ENCODE results near the gene OR52A1.

OR52A1 gene

GRCh38 chr11:5131584-5132335 is 22.8 kb downstream of the OR52A1 start:
- DNase-seq (ENCODE audit: low read depth): no peak

- no peak for DNase-seq (ENCODE audit: low read depth)
Measured at GRCh38 chr11:5129457-5129877, 25.1 kb downstream of the OR52A1 start.

- no peak for DNase-seq (ENCODE audit: low read depth)
Measured at GRCh38 chr11:5124891-5125620, 29.5 kb downstream of the OR52A1 start.

- DNase-seq (ENCODE audit: low read depth): peak; percentile 60
Measured at GRCh38 chr11:5123802-5124521, 30.6 kb downstream of the OR52A1 start.

GRCh38 chr11:5118893-5119292 is 35.7 kb downstream of the OR52A1 start:
- DNase-seq (ENCODE audit: low read depth): no peak

GRCh38 chr11:5117588-5117987 is 37.0 kb downstream of the OR52A1 start:
- DNase-seq (ENCODE audit: low read depth): no peak

DNA sequence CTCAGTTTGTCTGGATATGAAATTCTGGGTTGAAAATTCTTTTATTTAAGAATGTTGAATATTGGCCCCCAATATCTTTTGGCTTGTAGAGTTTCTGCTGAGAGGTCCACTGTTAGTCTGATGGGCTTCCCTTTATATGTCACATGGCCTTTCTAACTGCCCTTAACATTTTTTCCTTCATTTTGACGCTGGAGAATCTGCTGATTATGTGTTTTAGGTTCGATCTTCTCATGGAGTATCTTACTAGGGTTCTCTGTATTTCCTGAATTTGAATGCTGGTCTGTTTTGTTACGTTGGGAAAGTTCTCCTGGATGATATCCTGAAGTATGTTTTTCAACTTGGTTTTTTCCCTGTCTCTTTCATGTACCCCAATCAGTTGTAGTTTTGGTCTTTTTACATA is 39.2 kb downstream of the OR52A1 start:
- no peak for DNase-seq (ENCODE audit: low read depth)

DNA sequence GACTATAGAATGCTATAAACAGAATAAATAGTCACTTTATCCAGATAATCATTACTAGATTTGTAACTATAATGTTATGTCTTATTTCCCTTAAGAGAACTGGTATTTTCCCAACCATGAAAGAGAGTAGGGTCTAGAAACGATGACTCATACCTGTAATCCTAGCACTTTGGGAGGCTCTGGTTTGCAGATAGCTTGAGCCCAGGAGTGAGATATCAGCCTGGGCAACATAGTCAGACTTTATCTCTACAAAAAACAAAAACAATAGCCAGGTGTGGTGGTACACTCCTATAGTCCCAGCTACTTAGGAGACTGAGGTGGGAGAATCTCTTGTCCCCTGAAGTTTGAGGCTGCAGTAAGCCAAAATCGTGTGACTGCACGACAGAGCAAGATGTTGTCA is 47.3 kb downstream of the OR52A1 start:
- no peak for DNase-seq (ENCODE audit: low read depth)

DNA sequence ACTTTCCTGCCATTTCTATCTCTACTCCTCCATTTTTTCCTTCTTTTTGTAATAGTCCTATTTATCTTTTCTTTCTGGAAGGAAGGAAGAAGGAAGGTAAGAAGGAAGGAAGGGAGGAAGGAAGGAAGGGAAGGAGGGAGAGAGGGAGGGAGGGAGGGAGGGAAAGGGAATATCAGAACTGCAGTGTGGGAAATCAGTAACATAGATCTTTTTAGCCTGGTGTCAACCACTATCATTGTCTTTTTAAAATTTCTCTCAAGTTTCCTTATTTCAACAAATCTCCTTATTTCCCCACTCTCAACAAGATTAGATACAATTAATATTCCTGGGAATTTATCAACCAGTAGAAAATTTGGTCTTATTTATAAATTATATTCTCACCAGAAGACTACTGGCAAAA is 51.5 kb downstream of the OR52A1 start:
- DNase-seq (ENCODE audit: low read depth): no peak

- no peak for DNase-seq (ENCODE audit: low read depth)
Measured at GRCh38 chr11:5102246-5102645, 52.3 kb downstream of the OR52A1 start.

GRCh38 chr11:5096011-5096410 is 58.5 kb downstream of the OR52A1 start:
- no peak for DNase-seq (ENCODE audit: low read depth)
